ENCODE data around the gene SLC52A1.
"Not testable (repeated sequence)": the region's sequence is repeated elsewhere in the genome, so short reads cannot be mapped to it uniquely, and the experiment has no call there.

The SLC52A1 gene
- 0 to 0.87 (median 0.77) reads per million in 3 experiments for total RNA-seq

DNA sequence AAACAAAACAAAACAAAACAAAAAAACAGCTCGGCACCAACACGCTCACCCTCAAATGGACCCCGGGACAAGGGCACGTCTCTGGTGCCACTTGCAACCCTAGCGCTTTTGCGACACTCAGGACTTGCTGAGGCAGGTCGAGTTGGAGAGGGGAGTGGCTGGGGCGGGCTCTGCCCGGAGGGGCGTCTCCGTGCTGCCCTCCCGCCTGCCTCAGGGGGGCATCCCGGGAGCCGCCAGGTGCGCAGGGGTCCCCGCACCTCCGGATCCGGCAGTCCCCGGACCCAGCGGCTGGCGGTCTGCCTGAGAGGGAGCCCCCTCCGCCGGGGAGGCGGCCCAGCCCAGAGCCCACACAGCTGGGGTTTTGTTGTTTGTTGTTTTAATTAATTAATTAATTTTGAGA is at the start of gene SLC52A1:
Gene SLC52A1, minus strand, starts transcription at position 112 of the 400 bp plus-strand sequence. CDS start 820 bp downstream, outside the sequence.
- no peak for DNase-seq

DNA sequence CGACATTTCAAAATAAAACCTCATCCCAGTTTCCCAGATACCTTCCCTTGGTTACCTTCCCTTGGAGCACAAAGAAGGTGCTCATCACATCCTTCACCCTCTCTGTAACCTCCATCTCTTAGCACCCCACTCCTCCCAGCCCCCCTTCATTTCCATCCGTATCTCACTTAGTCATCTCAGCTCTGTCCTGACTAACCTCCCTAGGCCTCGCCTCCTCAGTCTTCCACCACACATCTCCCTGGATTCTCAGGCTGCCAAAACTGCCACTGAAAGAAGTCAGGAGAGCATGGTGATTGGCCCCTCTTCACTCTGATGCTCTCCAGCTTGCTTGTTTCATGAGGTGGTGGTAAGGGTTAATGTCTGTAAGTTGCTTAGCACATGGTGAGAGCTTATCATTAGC is 45.4 kb upstream of the SLC52A1 start:
- no peak for DNase-seq

DNA sequence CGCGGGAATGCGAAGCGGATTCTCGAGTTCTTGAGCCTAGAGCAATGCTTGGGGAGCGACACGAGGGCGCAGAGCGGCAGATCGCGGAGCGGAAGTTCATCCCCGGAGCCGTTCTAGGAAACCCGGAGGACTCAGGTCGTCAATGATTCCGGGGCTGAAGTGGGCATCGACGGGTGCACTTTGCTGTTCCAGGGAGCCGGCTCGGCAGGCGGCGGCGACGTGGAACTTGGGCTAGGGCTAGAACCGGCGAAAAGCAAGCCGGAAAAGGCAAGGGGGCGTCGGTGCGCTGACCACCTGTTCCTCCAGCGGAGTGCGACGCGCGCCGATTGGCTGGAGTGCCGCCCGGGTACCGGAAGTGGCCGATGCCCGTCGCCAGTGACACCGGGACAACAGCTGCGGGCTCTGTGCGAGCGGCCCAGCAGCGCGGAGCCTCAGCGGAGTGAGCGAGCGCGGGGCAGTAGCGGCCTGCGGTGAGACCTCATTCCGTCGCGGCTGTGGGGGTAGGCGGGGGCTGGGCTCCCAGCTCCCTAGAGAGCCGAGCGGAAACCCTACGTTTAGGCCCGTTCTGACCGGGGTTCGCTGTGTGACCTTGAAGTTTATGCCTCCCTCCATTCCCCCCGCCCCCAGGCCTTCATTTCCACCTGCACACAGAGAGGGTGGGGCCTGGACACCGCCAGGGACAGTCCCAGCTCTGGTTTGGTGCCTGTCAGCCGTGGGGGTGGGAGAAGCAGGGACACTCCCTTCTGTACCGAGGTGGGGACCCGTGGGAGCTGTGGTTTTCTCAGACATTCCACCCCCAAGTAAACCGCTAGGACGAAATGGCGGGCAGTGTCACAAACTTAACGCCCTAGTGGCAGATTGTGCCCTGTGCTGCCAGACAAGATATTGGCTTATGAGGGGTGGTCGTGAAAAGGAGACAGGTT is 43.1 kb upstream of the SLC52A1 start, which contains the start of gene ZFP3:
Gene ZFP3, plus strand, starts transcription at position 362 of the 923 bp plus-strand sequence. CDS start 13,038 bp downstream, outside the sequence.
- peak; percentile 61 for DNase-seq

- no peak for DNase-seq
These were observed 42.5 kb upstream of the SLC52A1 start for GRCh38 chr17:5077781-5078105.

GRCh38 chr17:5077275-5077674 is 42.0 kb upstream of the SLC52A1 start:
- not testable (repeated sequence) for DNase-seq

- not testable (repeated sequence) for DNase-seq
These were observed 40.2 kb upstream of the SLC52A1 start for GRCh38 chr17:5075472-5075871.

DNA sequence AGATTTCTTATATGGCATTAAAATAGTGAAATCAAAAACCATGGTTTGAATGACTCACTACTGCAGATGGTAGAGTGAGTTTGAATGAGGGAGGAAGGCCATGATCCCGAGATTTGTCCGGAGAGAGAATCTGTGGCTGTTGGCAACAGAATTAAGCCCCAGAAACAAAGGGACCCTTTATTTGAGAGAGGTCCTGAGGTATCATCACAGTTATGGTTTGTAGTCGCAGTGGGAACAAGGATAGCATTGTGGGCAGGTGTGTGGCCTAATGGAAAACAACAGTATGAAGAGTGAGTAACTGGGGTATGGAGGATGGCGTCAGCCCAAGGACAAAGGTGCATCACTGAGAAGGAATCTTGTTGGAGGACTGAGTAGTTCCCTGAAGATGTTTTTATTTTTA is 34.5 kb upstream of the SLC52A1 start:
- DNase-seq: no peak

GRCh38 chr17:5068236-5068635 is 33.0 kb upstream of the SLC52A1 start:
- no peak for DNase-seq

DNA sequence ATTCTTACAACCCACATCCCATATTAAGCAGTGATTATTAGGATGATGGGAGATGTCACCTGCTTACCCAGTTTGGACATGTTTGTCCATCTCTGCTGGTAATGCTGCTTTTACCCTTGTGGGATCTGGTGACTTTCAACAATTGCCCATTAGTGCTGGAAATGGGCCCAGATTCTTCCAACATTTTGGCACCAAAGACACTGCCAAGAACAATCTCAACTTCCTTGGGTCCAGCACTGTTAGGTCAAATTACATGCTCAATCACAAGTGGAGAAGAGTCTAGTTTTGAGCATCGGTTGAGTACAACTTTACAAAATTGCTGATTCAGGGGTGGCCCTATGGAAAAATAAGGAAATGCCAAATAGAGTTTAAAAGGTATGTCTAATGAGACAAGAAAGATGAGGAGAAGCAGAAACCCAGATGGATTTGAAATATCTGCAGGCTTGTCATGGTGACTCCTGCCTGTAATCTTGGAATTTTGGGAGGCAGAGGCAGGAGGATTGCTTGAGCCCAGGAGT is 30.1 kb upstream of the SLC52A1 start:
- no peak for DNase-seq

- no peak for DNase-seq
These were observed 20.3 kb upstream of the SLC52A1 start for GRCh38 chr17:5055543-5055942.

- no peak for DNase-seq
These were observed 15.1 kb upstream of the SLC52A1 start for GRCh38 chr17:5050278-5050677.

GRCh38 chr17:5049314-5049841 is 14.2 kb upstream of the SLC52A1 start:
- DNase-seq: peak; percentile 89

DNA sequence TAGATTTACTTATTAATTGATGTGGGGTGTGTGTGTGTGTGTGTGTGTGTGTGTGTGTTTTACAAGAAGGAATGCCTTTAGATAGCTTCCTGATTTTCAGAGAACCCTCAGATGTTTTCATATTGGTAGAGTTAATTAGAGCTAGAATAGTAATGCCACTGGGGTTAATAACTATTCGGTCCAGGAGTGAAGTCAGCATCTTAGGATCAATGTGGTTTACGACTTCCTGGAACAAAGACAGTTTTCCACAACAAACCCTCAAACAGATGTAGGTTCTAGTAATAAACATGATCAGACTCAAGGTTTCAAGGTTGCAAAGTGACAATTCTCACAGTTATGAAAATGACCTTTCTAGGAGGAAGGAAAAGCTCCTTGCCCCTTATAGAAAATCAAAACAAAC is 12.2 kb upstream of the SLC52A1 start:
- no peak for DNase-seq

- peak; percentile 23 for DNase-seq
These were observed 10.3 kb upstream of the SLC52A1 start for GRCh38 chr17:5045496-5045895.

DNA sequence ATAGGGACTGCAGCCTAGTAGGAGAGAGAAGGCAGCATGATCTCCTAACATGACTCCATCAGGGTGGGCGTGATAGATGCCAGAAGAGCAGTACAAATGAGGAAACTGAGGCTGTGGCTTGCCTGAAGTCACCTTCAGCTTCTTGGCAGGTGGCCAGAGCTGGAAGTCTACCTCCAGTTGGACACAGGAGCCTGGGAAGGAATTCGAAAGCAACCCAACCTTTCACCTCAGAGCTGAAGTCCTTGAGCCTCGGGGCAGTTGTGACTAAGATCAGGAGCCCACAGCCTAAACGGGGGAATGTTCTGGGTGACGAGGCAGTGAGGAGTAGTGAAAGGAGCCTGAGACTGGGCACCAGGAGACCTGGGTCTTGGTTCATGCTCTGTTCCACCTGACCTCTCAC is 9.4 kb upstream of the SLC52A1 start:
- no peak for DNase-seq

GRCh38 chr17:5043524-5043923 is 8.3 kb upstream of the SLC52A1 start:
- DNase-seq: no peak

DNA sequence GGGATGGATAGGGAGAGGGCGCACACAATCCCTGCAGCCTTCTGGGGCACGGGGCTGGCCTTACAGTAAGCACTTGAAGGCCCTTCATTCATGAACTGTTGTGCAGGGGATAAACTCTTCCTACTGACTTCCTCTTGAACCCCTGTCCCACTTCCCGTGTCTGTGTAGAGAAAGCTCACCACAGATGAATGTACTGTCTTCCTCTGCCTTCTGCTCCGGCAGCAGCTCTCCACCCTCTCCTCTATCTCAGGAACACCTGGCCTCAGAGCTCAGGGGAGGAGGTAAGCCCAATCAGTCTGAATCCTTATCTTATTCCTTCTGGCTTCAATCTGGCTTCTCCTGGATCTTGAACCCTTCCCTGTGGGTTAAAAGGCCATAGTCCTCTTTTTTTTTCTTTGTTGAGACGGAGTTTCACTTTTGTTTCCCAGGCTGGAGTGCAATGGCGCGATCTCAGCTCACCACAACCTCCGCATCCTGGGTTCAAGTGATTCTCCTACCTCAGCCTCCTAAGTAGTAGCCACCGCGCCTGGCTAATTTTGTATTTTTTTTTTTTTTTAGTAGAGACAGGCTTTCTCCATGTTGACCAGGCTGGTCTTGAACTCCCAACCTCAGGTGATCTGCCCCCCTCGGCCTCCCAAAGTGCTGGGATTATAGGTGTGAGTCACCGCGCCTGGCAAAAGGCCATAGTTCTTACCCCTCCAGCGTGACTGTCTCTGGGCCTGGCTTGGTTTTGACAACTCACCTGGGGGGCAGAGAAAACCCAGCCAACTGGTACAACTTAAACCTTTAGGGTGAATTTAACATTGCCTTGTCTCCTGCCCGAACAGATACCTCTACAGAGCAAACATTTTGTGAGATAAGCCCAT is 7.2 kb upstream of the SLC52A1 start:
- DNase-seq: peak; percentile 33

- no peak for DNase-seq
These were observed 575 bp downstream of the SLC52A1 start for GRCh38 chr17:5034651-5035050.

- no peak for DNase-seq
These were observed 1.2 kb downstream of the SLC52A1 start for GRCh38 chr17:5034063-5034462.

DNA sequence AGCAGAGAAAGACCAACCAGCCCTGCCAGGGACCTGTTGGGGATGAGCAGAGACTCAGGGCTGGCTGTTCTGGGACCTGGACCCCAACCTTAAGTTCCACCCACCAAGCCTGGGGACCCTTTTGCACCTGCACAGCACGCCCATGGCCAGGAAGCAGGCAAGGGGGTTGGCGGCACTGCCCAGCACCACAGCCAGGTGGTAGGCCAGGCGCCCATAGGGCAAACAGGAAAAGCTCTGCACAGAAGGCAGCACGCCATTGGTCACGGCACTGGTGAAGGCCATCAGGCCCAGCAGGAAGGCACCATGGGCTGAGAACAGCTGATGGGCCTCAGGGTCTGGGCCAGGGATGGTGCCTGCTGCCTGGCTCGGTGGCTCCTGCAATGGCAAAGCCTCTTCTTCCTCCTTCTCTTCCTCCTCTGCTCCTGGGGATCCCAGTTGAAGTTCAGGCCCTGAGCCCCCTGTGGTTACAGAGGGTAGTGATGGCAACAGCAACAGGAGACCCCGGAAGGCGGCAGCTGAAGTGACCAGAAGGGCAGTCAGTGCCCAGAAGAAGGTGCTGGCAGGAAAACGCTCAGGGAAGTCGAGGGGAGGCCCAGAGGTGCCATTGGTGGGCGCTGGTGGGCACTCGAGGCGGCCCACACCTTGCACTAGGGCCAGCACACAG is 1.7 kb downstream of the SLC52A1 start:
- DNase-seq: no peak

- DNase-seq: no peak
These were observed 2.4 kb downstream of the SLC52A1 start for GRCh38 chr17:5032865-5033264.

GRCh38 chr17:5031365-5032082 is 3.7 kb downstream of the SLC52A1 start:
- peak; percentile 73 for DNase-seq
